HepG2 (cell line): ENCODE data around the gene GPC6. TPM values are rescaled to one million over a fixed set of nuclear protein-coding genes. Genes with fewer than 3 reads are reported as not detected.

ENCODE experiments used
- HIC2 ChIP-seq: sonication (generic); formaldehyde crosslinking; IDR thresholded peaks from 2 replicates; pipeline ENCODE4 v1.9.0; 2022; ENCODE audit warnings: low read depth, missing genetic modification reagents
- HOMEZ ChIP-seq: IDR thresholded peaks from 2 replicates; pipeline ENCODE4 v1.6.1; 2016; ENCODE audit warnings: low read depth
- KDM2A ChIP-seq: sonication (generic); formaldehyde crosslinking; IDR thresholded peaks from 2 replicates; pipeline ENCODE4 v1.4.0; 2020; ENCODE audit warnings: low read depth, missing genetic modification reagents, borderline replicate concordance
- MAFK ChIP-seq, 2 experiments: IDR thresholded peaks in 1 of 2; conservative IDR thresholded peaks in 1 of 2; 2 replicates each; pipeline ENCODE4 v1.6.1; 2011; ENCODE audit warnings: improper control_type of control experiment in 2 of 2, low read length in 2 of 2
- NBN ChIP-seq: fragments of 450-650 bp; conservative IDR thresholded peaks from 2 replicates; pipeline ENCODE4 v1.6.1; 2017
- NCOA1 ChIP-seq: sonication (generic); formaldehyde crosslinking; IDR thresholded peaks from 2 replicates; pipeline ENCODE4 v1.9.0; 2021; ENCODE audit warnings: missing genetic modification reagents
- SMARCC2 ChIP-seq: fragments of 450-650 bp; IDR thresholded peaks from 2 replicates; pipeline ENCODE4 v1.6.1; 2017; ENCODE audit warnings: antibody characterized with exemption, mild to moderate bottlenecking
- YY1 ChIP-seq: IDR thresholded peaks from 2 replicates; pipeline ENCODE4 v1.6.1; 2011; ENCODE audit warnings: low read length, low read depth, moderate library complexity, mild to moderate bottlenecking; ENCODE audit not compliant: insufficient read depth, insufficient replicate concordance
- ZBTB2 ChIP-seq: sonication (generic); formaldehyde crosslinking; IDR thresholded peaks from 2 replicates; pipeline ENCODE4 v1.8.0; 2022; ENCODE audit warnings: low read depth, missing genetic modification reagents
- ZBTB3 ChIP-seq: sonication (generic); formaldehyde crosslinking; IDR thresholded peaks from 2 replicates; pipeline ENCODE4 v1.4.0; 2020; ENCODE audit warnings: low read depth, mild to moderate bottlenecking, moderate library complexity, missing genetic modification reagents, borderline replicate concordance
- ZBTB46 ChIP-seq: sonication (generic); formaldehyde crosslinking; IDR thresholded peaks from 2 replicates; pipeline ENCODE4 v1.4.0; 2020; ENCODE audit warnings: mild to moderate bottlenecking, missing genetic modification reagents, borderline replicate concordance
- ZNF143 ChIP-seq: sonication (generic); formaldehyde crosslinking; IDR thresholded peaks from 2 replicates; pipeline ENCODE4 v1.4.0; 2020; ENCODE audit warnings: missing genetic modification reagents
- ZNF362 ChIP-seq: sonication (generic); formaldehyde crosslinking; IDR thresholded peaks from 2 replicates; pipeline ENCODE4 v1.4.0; 2020; ENCODE audit warnings: missing genetic modification reagents, mild to moderate bottlenecking, borderline replicate concordance
- ZNF446 ChIP-seq: sonication (generic); formaldehyde crosslinking; IDR thresholded peaks from 2 replicates; pipeline ENCODE4 v1.5.0; 2020; ENCODE audit warnings: mild to moderate bottlenecking, missing genetic modification reagents
- ZNF567 ChIP-seq: sonication (generic); formaldehyde crosslinking; IDR thresholded peaks from 2 replicates; pipeline ENCODE4 v1.8.1; 2023; ENCODE audit warnings: mild to moderate bottlenecking, missing genetic modification reagents, borderline replicate concordance
- ZNF7 ChIP-seq: IDR thresholded peaks from 2 replicates; pipeline ENCODE4 v1.6.1; 2016; ENCODE audit warnings: missing biosample characterization, missing genetic modification reagents
- ZNF704 ChIP-seq: sonication (generic); formaldehyde crosslinking; IDR thresholded peaks from 2 replicates; pipeline ENCODE4 v1.8.1; 2023; ENCODE audit warnings: mild to moderate bottlenecking, inconsistent platforms, moderate library complexity, missing genetic modification reagents, borderline replicate concordance
- ZSCAN5A ChIP-seq: sonication (generic); formaldehyde crosslinking; IDR thresholded peaks from 2 replicates; pipeline ENCODE4 v1.8.0; 2022; ENCODE audit warnings: mild to moderate bottlenecking, missing genetic modification reagents, borderline replicate concordance
- polyA plus RNA-seq, 8 experiments: library from polyadenylated mRNA; depleted of rRNA in 3 of 8; stranded (reverse) in 7 of 8; unstranded in 1 of 8; fragments of >200 nt; fragmentation: Illumina TruSeq in 4 of 8; extraction: Trizol in 4 of 8; gene quantifications; 2 replicates each; pipeline versions ENCODE4 v1.2.1 to v1.2.3, GENCODE V29; 2011 to 2016; ENCODE audit warnings: low read depth in 4 of 8, missing spikeins in 1 of 8, mixed read lengths in 1 of 8; ENCODE audit not compliant: insufficient read depth in 1 of 8
- total RNA-seq, 5 experiments: library from RNA; depleted of rRNA; stranded (reverse); fragments of >200 nt; fragmentation: Illumina TruSeq; extraction: Trizol; gene quantifications; 2 replicates each; pipeline ENCODE4 v1.2.3, GENCODE V29; 2016; ENCODE audit warnings: low read depth in 1 of 5

Gene GPC6
- total and polyA plus RNA-seq, 2 of the 13 experiments (the other 11 are each of a cell fraction or from before 2014, with no cell fraction given): 24.5 to 33.9 TPM

- TF ChIP-seq ZSCAN5A: peak; percentile 85; the same call in 1 of the 2 replicates
- TF ChIP-seq HOMEZ (CRISPR knock-in tag): peak; percentile 97
- no peak for TF ChIP-seq ZBTB2
- no peak for TF ChIP-seq ZNF143 (CRISPR knock-in tag)
- no peak for TF ChIP-seq ZNF704
- TF ChIP-seq MAFK (conservative IDR thresholded peaks at IDR 0.05 in 1 of 2, IDR thresholded peaks at IDR 0.05 in 1 of 2; ENCODE audit: low read length in 2 of 2): no peak
- TF ChIP-seq NCOA1 (CRISPR knock-in tag): no peak
- no peak for TF ChIP-seq SMARCC2
- peak; percentile 34; the same call in 1 of the 2 replicates for TF ChIP-seq KDM2A (CRISPR knock-in tag)
- TF ChIP-seq ZBTB3 (CRISPR knock-in tag): peak; percentile 89; the same call in 1 of the 2 replicates
- peak; percentile 74; the same call in 1 of the 2 replicates for TF ChIP-seq ZNF362 (CRISPR knock-in tag)
- peak; percentile 43; the same call in 1 of the 2 replicates for TF ChIP-seq ZNF7
- TF ChIP-seq ZNF567 (CRISPR knock-in tag): no peak
- TF ChIP-seq ZNF446 (CRISPR knock-in tag): no peak
- TF ChIP-seq NBN: no peak
- TF ChIP-seq HIC2 (CRISPR knock-in tag): no peak
- TF ChIP-seq ZBTB46 (CRISPR knock-in tag): no peak
- no peak for TF ChIP-seq YY1
Measured at GRCh38 chr13:93224535-93224934, 2.1 kb upstream of the GPC6 start (continued).
